ENCODE measurements around the gene VSIR. TPM values are rescaled to one million over a fixed set of nuclear protein-coding genes. Genes with fewer than 3 reads are reported as not detected.

VSIR gene
- total RNA-seq, 4 donors from 2014 or later, result 20.0 to 27.2 (median 21.3) TPM

- no peaks in the 10 kb centered on the region for H3K36me3 ChIP-seq
- no peaks in the 10 kb centered on the region for H3K4me1 ChIP-seq
- H3K4me3 ChIP-seq (replicated peaks in 1 of 3), result no peak overlapping the region
- DNase-seq, result no peak
- H3K27ac ChIP-seq, result no peak overlapping the region
- WGBS, 2 donors, result 96% methylated on average over 15 of the region's 18 CpGs; no CpG with 5 or more reads in 1 of the 2 donors
- no peak for TF ChIP-seq POLR2A (IDR thresholded peaks at IDR 0.05)
- TF ChIP-seq CTCF (IDR thresholded peaks at IDR 0.05), result no peak
- H3K27me3 ChIP-seq, result no peaks in the 10 kb centered on the region
- H3K9me3 ChIP-seq, result no peaks in the 10 kb centered on the region
- intact Hi-C loops (cut with DNase I), result loop anchor here (5.0 kb wide), 2 partner anchors 323 to 388 kb away; partner anchors contain the start of gene SLC29A3
These were observed 68.5 kb downstream of the VSIR start for GRCh38 chr10:71704816-71705215.

- intact Hi-C loops (cut with DNase I), result no loop called here
- Histone ChIP-seq H3K36me3 (no peaks in the 10 kb centered on the region), H3K9me3 (no peaks in the 10 kb centered on the region), H3K4me1 (no peaks in the 10 kb centered on the region), H3K4me3 (replicated peaks in 1 of 3) (no peak overlapping the region), H3K27ac (no peak overlapping the region), H3K27me3 (no peaks in the 10 kb centered on the region)
- 87 to 91% methylated on average over 8 to 11 of the region's 11 CpGs for WGBS, 2 donors
- DNase-seq, result no peak
- TF ChIP-seq CTCF (IDR thresholded peaks at IDR 0.05), result no peak
- no peak for TF ChIP-seq POLR2A (IDR thresholded peaks at IDR 0.05)
These were observed 69.7 kb downstream of the VSIR start for GRCh38 chr10:71703577-71703976.

GRCh38 chr10:71701496-71702132 lies 71.7 kb downstream of the VSIR start:
- no peak overlapping the region for H3K4me3 ChIP-seq (replicated peaks in 1 of 3)
- no peaks in the 10 kb centered on the region for H3K27me3 ChIP-seq
- no peak for DNase-seq
- 75 to 78% methylated on average over 5 to 11 of the region's 11 CpGs for WGBS, 2 donors
- peaks cover 0 to 1% of the 10 kb centered on the region in 2 donors for H3K4me1 ChIP-seq
- no peak for TF ChIP-seq CTCF (IDR thresholded peaks at IDR 0.05)
- TF ChIP-seq POLR2A (IDR thresholded peaks at IDR 0.05), result no peak
- no peaks in the 10 kb centered on the region for H3K9me3 ChIP-seq
- no peaks in the 10 kb centered on the region for H3K36me3 ChIP-seq
- intact Hi-C loops (cut with DNase I), result no loop called here
- no peak overlapping the region for H3K27ac ChIP-seq

GRCh38 chr10:71700731-71701368 lies 72.5 kb downstream of the VSIR start:
- Histone ChIP-seq H3K36me3 (no peaks in the 10 kb centered on the region), H3K4me3 (replicated peaks in 1 of 3) (no peak overlapping the region), H3K27me3 (no peaks in the 10 kb centered on the region), H3K27ac (no peak overlapping the region), H3K4me1 (peaks cover 0 to 9% of the 10 kb centered on the region in 2 donors), H3K9me3 (no peaks in the 10 kb centered on the region)
- DNase-seq, result no peak
- intact Hi-C loops (cut with DNase I), result no loop called here
- 85 to 90% methylated on average over 2 to 11 of the region's 11 CpGs for WGBS, 2 donors
- no peak for TF ChIP-seq CTCF (IDR thresholded peaks at IDR 0.05)
- no peak for TF ChIP-seq POLR2A (IDR thresholded peaks at IDR 0.05)

- intact Hi-C loops (cut with DNase I), result no loop called here
These were observed 74.6 kb downstream of the VSIR start for GRCh38 chr10:71698737-71699136.

More at GRCh38 chr10:71698737-71699136, 74.6 kb downstream of the VSIR start:
- Histone ChIP-seq H3K27ac (no peak overlapping the region), H3K4me1 (peaks cover 0 to 13% of the 10 kb centered on the region in 2 donors), H3K9me3 (no peaks in the 10 kb centered on the region), H3K27me3 (no peaks in the 10 kb centered on the region), H3K4me3 (replicated peaks in 1 of 3) (no peak overlapping the region), H3K36me3 (no peaks in the 10 kb centered on the region)
- 82 to 83% methylated on average over 5 of the region's 5 CpGs for WGBS, 2 donors
- no peak for TF ChIP-seq CTCF (IDR thresholded peaks at IDR 0.05)
- TF ChIP-seq POLR2A (IDR thresholded peaks at IDR 0.05), result no peak
- no peak for DNase-seq
